Measurements from ENCODE around the gene ODAM. TPM values are rescaled to one million over a fixed set of nuclear protein-coding genes. Genes with fewer than 3 reads are reported as not detected.
"Not testable (repeated sequence)": the region's sequence is repeated elsewhere in the genome, so short reads cannot be mapped to it uniquely, and the experiment has no call there.

The ODAM gene
- total RNA-seq, 1 experiment from 2014 or later: not detected

- DNase-seq (ENCODE audit: low read depth): not testable (repeated sequence)
Measured at GRCh38 chr4:70221818-70222217, 26.3 kb downstream of the ODAM start.

GRCh38 chr4:70225824-70226223 lies 30.3 kb downstream of the ODAM start, which contains the start of gene FDCSP:
TSS of gene FDCSP (plus strand) at chr4:70226124. CDS start at chr4:70231195, 5,071 bp downstream.
- DNase-seq (ENCODE audit: low read depth): no peak

GRCh38 chr4:70236125-70236524 lies 40.6 kb downstream of the ODAM start:
- no peak for DNase-seq (ENCODE audit: low read depth)

- no peak for DNase-seq (ENCODE audit: low read depth)
Measured at GRCh38 chr4:70239131-70239883, 43.8 kb downstream of the ODAM start.

- no peak for DNase-seq (ENCODE audit: low read depth)
Measured at GRCh38 chr4:70239884-70240591, 44.5 kb downstream of the ODAM start.

- DNase-seq (ENCODE audit: low read depth): not testable (repeated sequence)
Measured at GRCh38 chr4:70242297-70242696, 46.8 kb downstream of the ODAM start, which contains the start of gene CSN3. TSS of gene CSN3 (plus strand) at chr4:70242597. CDS start at chr4:70244820, 2,223 bp downstream.

GRCh38 chr4:70243091-70243490 lies 47.6 kb downstream of the ODAM start:
- no peak for DNase-seq (ENCODE audit: low read depth)

- DNase-seq (ENCODE audit: low read depth): no peak
Measured at GRCh38 chr4:70251250-70251944, 55.9 kb downstream of the ODAM start.

GRCh38 chr4:70251945-70252277 lies 56.4 kb downstream of the ODAM start:
- no peak for DNase-seq (ENCODE audit: low read depth)

Other genes with a start within 250 kb of the ODAM start
- not detected in 2 replicates for gene CSN2, start 230.0 kb upstream of the ODAM start, total RNA-seq (2014; rRNA removed; shearing (Covaris generic))
- not detected in 2 replicates for gene STATH, start 199.8 kb upstream of the ODAM start, total RNA-seq (2014; rRNA removed; shearing (Covaris generic))
- gene HTN3, start 167.3 kb upstream of the ODAM start, total RNA-seq (2014; rRNA removed; shearing (Covaris generic)): 0.98 TPM in 1 of 2 replicates, not detected in the other
- gene HTN1, start 145.3 kb upstream of the ODAM start, total RNA-seq (2014; rRNA removed; shearing (Covaris generic)): not detected in 2 replicates
- not detected in 2 replicates for gene PRR27, start 41.5 kb upstream of the ODAM start, total RNA-seq (2014; rRNA removed; shearing (Covaris generic))
- not detected in 2 replicates for gene FDCSP, start 30.4 kb downstream of the ODAM start, total RNA-seq (2014; rRNA removed; shearing (Covaris generic))
- gene CSN3, start 46.9 kb downstream of the ODAM start, total RNA-seq (2014; rRNA removed; shearing (Covaris generic)): not detected in 2 replicates
- not detected in 2 replicates for gene CABS1, start 139.3 kb downstream of the ODAM start, total RNA-seq (2014; rRNA removed; shearing (Covaris generic))
- not detected in 2 replicates for gene SMR3A, start 165.0 kb downstream of the ODAM start, total RNA-seq (2014; rRNA removed; shearing (Covaris generic))
- gene SMR3B, start 187.4 kb downstream of the ODAM start, total RNA-seq (2014; rRNA removed; shearing (Covaris generic)): not detected in 2 replicates
- not detected in 2 replicates for gene OPRPN, start 202.2 kb downstream of the ODAM start, total RNA-seq (2014; rRNA removed; shearing (Covaris generic))

Data from RPMI7951 (cell line).